GM13977 (cell line): Measurements from ENCODE around the gene LINGO4.

Experiments
- DNase-seq: peaks from one replicate; pipeline ENCODE4 v3.0.0; 2012; ENCODE audit warnings: low spot score
- CTCF ChIP-seq: IDR thresholded peaks from 2 replicates; pipeline ENCODE4 v1.5.1; 2012; ENCODE audit warnings: mild to moderate bottlenecking, control low read depth; ENCODE audit not compliant: insufficient read depth; ENCODE audit errors: extremely low read depth, missing control alignments
- in situ Hi-C: fragments of 300-500 bp; cut with MboI; formaldehyde crosslinking; loops from one replicate; pipeline ENCODE4 v1.12.0; 2022; ENCODE audit warnings: low sequenced_read_pairs, low pct_unique_long_range_greater_than_20kb, mixed read lengths, inconsistent platforms; ENCODE audit not compliant: unreplicated experiment

Gene LINGO4

GRCh38 chr1:151840421-151840820, 35.2 kb upstream of the LINGO4 start:
- DNase-seq, result no peak
- no peak for TF ChIP-seq CTCF
- in situ Hi-C loops, result no loop called here

GRCh38 chr1:151839457-151840403, 34.5 kb upstream of the LINGO4 start, which contains the start of gene C2CD4D:
C2CD4D (minus strand) TSS chr1:151839820; CDS start chr1:151838989, 831 bp downstream.
- in situ Hi-C loops, result no loop called here
- DNase-seq, result peak; percentile 86

GRCh38 chr1:151839082-151839412, 33.8 kb upstream of the LINGO4 start:
- in situ Hi-C loops, result no loop called here
- no peak for TF ChIP-seq CTCF
- no peak for DNase-seq

More at GRCh38 chr1:151839457-151840403, 34.5 kb upstream of the LINGO4 start, which contains the start of gene C2CD4D:
- no peak for TF ChIP-seq CTCF

- DNase-seq, result peak; percentile 79
- no peak for TF ChIP-seq CTCF
- in situ Hi-C loops, result no loop called here
These were observed 33.2 kb upstream of the LINGO4 start for GRCh38 chr1:151838222-151839081.

GRCh38 chr1:151837884-151838221, 32.6 kb upstream of the LINGO4 start:
- in situ Hi-C loops, result no loop called here
- DNase-seq, result no peak
- no peak for TF ChIP-seq CTCF

- no peak for TF ChIP-seq CTCF
- peak; percentile 58 for DNase-seq
- in situ Hi-C loops, result no loop called here
These were observed 32.0 kb upstream of the LINGO4 start for GRCh38 chr1:151837197-151837596.
